ENCODE measurements around the gene PHPT1.

Gene PHPT1

GRCh38 chr9:136849960-136850865 lies 1.0 kb downstream of the PHPT1 start:
- DNase-seq: no peak

GRCh38 chr9:136850866-136851775 lies 1.9 kb downstream of the PHPT1 start:
- no peak for DNase-seq

- DNase-seq: no peak
Observed at GRCh38 chr9:136851941-136852663, 2.9 kb downstream of the PHPT1 start, which contains the start of gene MAMDC4. TSS of gene MAMDC4 (plus strand) at chr9:136852346. CDS start at chr9:136852417, 71 bp downstream.

- DNase-seq: no peak
Observed at GRCh38 chr9:136852664-136853595, 3.7 kb downstream of the PHPT1 start.

GRCh38 chr9:136853596-136854112 lies 4.4 kb downstream of the PHPT1 start:
- no peak for DNase-seq

GRCh38 chr9:136854113-136854841 lies 5.1 kb downstream of the PHPT1 start:
- no peak for DNase-seq

- no peak for DNase-seq
Observed at GRCh38 chr9:136854842-136855460, 5.7 kb downstream of the PHPT1 start.

GRCh38 chr9:136855461-136856078 lies 6.4 kb downstream of the PHPT1 start:
- no peak for DNase-seq

- DNase-seq: no peak
Observed at GRCh38 chr9:136856079-136856476, 6.9 kb downstream of the PHPT1 start.

GRCh38 chr9:136856541-136857141 lies 7.4 kb downstream of the PHPT1 start:
- no peak for DNase-seq

- DNase-seq: no peak
Observed at GRCh38 chr9:136857166-136857565, 8.0 kb downstream of the PHPT1 start.

GRCh38 chr9:136857581-136858412 lies 8.6 kb downstream of the PHPT1 start:
- DNase-seq: no peak

GRCh38 chr9:136858452-136858843 lies 9.2 kb downstream of the PHPT1 start:
- DNase-seq: no peak

GRCh38 chr9:136858844-136859757 lies 9.9 kb downstream of the PHPT1 start:
- no peak for DNase-seq

GRCh38 chr9:136860529-136860928 lies 11.3 kb downstream of the PHPT1 start:
- no peak for DNase-seq

GRCh38 chr9:136860933-136861873 lies 12.0 kb downstream of the PHPT1 start:
- no peak for DNase-seq

Data from NCI-H1092 treated with DMSO at 0.1 percent for 48 hours (cell line).